GM19452 (cell line): ENCODE results near the gene MMD.
"Not testable (repeated sequence)": the region's sequence is repeated elsewhere in the genome, so short reads cannot be mapped to it uniquely, and the experiment has no call there.

Experiments
- ATAC-seq: cut with Tn5 transposase; IDR thresholded peaks from one replicate; pipeline ENCODE4 v1.9.1; 2021; ENCODE audit not compliant: unreplicated experiment

The MMD gene

GRCh38 chr17:55421179-55421934 is at the start of gene MMD:
Gene MMD, minus strand, starts transcription at chr17:55421835. Its CDS starts 140 bp downstream, at chr17:55421695.
- ATAC-seq: peak; percentile 29

DNA sequence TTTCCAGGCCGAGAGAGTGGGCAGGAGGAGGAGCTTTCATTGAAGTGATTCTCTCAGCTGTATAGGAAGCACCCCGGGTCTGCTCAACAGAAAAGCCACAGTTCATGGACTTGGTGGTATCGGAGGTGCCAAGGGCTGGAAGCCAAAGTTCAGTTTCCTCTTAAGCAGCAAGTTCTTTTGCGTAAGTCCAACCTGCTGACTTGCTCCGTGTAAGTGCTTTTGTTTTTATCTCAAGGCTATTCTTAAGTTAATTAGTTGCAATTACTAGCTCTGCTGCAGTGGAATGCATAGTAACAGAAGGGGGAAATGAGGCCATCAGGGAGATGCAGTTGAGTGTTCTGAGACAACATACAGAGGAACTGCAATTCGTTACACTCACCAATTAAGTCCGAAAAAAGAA is 45.0 kb upstream of the MMD start:
- no peak for ATAC-seq

GRCh38 chr17:55465771-55466170 is 44.1 kb upstream of the MMD start:
- not testable (repeated sequence) for ATAC-seq

- no peak for ATAC-seq
Measured at GRCh38 chr17:55463600-55463999, 42.0 kb upstream of the MMD start.

DNA sequence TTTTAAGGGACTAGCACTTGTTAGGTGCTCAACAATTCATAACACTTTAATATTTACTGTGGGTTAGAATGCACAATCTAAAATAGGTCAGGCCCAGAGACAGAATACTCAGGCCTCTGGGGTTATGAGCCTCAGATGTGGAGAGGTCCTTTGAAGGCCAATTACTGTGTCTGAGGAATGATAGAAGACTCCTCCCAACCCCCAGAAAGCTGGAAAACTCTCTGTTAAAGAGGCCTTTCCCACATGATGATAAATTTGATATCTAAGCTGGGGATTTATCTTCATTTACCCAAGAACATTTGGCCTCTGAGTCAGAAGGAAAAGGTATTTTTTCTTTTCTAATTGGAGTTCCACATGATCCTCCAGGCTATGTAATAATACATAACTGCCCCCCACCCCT is 41.1 kb upstream of the MMD start:
- no peak for ATAC-seq

DNA sequence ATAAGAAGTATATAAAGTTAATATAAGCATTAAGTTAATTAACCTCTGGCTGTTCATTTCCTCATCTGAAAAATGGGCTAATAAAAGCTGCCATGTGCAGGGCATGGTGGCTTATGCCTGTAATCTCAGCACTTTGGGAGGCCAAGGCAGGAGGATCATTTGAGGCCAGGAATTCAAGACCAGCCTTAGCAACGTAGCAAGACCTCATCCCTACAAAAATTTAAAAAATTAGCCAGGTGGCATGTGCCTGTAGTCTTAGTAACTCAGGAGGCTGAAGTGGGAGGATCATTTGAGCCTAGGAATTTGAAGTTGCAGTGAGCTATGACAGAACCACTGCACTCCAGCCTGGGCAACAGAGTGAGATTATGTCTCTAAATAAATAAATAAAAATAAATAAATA is 40.6 kb upstream of the MMD start:
- ATAC-seq: no peak

DNA sequence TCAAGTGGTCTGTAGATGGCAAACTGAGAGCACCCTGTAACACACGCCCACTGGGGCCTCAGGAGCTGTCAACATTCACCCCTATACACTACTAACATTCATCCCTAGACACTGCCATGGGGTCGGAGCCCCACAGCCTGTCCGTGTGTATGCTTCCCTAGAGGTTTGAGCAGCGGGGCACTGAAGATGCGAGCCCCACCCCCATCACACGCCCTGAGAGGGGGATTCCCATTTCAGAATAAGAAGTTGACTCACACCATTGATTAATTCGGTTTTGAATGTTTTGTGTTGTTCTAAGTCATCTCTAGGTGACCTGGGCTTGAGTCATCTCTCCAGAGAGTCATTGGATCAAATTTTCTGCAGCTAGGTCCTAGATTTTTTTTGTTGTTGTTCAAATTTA is 37.3 kb upstream of the MMD start:
- no peak for ATAC-seq

- ATAC-seq: no peak
Measured at GRCh38 chr17:55458287-55458900, 36.8 kb upstream of the MMD start.

- ATAC-seq: no peak
Measured at GRCh38 chr17:55456307-55457240, 34.9 kb upstream of the MMD start.

GRCh38 chr17:55454906-55455474 is 33.4 kb upstream of the MMD start:
- no peak for ATAC-seq

GRCh38 chr17:55453839-55454557 is 32.4 kb upstream of the MMD start:
- ATAC-seq: no peak

GRCh38 chr17:55452139-55452790 is 30.6 kb upstream of the MMD start:
- peak; percentile 87 for ATAC-seq

DNA sequence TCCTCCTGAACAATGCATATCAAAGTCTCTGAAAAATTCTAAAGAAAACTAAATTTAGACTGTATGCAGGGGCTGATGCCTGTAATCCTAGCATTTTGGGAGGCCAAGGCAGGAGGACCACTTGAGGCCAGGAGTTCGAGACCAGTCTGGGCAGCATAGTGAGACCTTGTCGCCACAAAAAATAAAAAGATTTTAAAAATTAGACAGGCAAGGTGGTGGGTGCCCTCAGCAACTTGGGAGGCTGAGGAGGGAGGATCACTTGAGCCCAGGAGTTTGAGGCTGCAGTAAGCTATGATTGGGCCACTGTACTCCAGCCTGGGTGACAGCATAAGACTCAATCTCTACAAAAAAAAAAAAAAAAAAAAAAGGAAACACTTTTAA is 30.1 kb upstream of the MMD start:
- no peak for ATAC-seq

- ATAC-seq: no peak
Measured at GRCh38 chr17:55451203-55451641, 29.6 kb upstream of the MMD start.

DNA sequence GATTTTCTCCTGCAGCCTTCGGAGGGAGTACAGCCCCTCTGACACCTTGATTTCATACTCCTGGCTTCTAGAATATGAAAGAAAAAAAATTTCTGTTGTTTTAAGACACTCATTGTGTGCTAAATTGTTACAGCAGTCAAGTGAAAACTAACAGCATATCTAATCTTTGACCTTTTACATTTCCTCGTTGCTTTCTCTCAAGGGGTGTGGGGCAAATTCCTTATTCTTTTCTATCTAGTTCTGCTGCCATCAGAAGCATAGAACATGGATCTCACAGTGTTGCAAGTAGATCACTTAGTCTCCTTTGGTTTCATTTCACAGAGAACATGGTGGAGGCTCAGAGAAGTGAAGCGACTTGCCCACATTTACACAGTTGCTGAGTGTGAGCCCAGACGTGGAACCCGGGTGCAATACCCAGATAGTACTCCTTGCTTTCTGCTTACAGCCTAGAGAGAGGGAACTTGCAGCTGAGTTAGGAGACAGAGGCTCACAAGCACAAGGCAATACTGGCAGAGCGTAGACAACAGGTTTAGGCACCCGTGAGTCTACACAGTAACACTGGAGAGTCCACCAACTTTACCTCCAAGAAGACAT is 28.7 kb upstream of the MMD start:
- no peak for ATAC-seq

- no peak for ATAC-seq
Measured at GRCh38 chr17:55448681-55449080, 27.0 kb upstream of the MMD start.

DNA sequence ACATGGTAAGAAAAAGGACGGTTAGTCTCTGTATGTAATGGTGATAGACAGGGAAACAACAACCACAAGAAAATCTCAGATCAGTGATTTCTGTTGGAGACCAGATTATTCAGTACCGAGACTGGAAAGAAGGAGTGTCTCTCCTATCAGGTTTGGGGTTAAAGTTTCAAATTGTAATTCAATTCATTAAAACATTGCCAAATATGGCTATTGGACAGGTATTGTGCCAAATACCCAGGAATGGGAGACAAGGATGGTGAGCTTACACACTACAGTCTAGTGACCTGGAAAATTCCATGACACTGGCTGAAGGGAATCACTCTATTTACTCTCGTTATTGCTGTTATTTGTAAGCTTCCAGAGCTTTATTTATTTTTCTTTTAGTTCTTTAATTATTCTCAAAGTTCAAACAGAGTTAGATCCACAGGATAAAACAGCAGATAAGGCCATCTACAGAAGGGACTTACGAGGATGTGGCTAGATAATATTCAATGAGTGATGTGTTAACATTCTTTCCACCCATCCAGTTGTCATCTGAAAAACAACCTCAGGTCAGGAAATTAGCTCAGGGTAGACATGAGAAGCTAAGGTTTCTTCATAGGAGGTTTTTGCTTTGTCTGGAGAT is 25.1 kb upstream of the MMD start:
- ATAC-seq: no peak

- not testable (repeated sequence) for ATAC-seq
Measured at GRCh38 chr17:55446004-55446403, 24.4 kb upstream of the MMD start.
